GM10248 (cell line): ENCODE results near the gene THUMPD1.

ENCODE experiments used
- CTCF ChIA-PET: fragments of 300-600 bp; sonication (Branson Sonifier 250); formaldehyde crosslinking; extraction: SDS; loops from one replicate; lab custom pipeline; 2021; ENCODE audit warnings: antibody characterized with exemption; lab: Yijun Ruan, JAX
- POLR2A ChIA-PET: fragments of 350-650 bp; sonication (Branson Sonifier 250); formaldehyde crosslinking; extraction: SDS; loops from one replicate; lab custom pipeline; 2020; ENCODE audit warnings: antibody characterized with exemption; lab: Yijun Ruan, JAX
- DNase-seq: peaks from one replicate; pipeline ENCODE4 v3.0.0; 2012; ENCODE audit errors: extremely low spot score
- TF ChIP-seq, protein P1 (sequence below): IDR thresholded peaks from 2 replicates; pipeline ENCODE4 v1.5.1; 2012; ENCODE audit warnings: mild to moderate bottlenecking, low read depth; ENCODE audit errors: extremely low read depth, missing control alignments, control extremely low read depth

THUMPD1 gene, protein sequence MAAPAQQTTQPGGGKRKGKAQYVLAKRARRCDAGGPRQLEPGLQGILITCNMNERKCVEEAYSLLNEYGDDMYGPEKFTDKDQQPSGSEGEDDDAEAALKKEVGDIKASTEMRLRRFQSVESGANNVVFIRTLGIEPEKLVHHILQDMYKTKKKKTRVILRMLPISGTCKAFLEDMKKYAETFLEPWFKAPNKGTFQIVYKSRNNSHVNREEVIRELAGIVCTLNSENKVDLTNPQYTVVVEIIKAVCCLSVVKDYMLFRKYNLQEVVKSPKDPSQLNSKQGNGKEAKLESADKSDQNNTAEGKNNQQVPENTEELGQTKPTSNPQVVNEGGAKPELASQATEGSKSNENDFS

DNA sequence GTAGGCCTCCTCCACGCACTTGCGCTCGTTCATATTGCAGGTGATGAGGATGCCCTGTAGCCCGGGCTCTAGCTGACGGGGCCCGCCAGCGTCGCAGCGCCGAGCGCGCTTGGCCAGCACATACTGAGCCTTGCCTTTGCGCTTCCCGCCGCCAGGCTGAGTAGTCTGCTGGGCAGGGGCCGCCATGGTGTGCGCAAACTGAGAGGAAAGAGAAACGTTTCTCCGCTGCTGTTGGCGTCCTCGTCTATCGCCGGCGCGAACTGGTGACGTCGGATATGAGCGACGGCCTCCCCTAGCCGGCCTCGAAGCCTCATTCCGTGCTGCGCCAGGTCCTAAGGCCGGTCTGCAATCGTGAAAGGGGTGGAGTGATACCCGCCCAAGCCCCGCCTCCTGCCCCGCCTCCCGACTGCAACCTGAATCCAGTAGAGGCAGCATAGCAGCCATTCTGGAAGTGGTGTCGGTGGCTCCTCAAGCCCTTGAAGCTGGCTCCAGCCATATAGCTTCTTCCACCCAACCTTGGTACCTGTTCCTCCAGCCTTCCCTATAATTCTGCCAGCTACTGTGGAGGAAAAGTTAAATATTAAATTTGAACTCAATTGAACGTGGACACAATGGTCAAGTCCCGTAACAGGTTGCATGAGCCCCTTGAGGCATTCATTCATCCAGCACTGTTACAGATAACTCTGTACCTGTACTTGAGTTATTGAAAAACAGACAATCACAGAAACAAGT lies at the start of gene THUMPD1:
Gene THUMPD1, minus strand, starts transcription at position 265 of the 732 bp plus-strand sequence. Its CDS starts 79 bp downstream, at position 186.
- ChIA-PET CTCF (interaction anchor here (1.1 to 1.6 kb wide), 4 partner anchors 9 to 66 kb away, joined by 3 to 11 read pairs (median 4); no protein-coding TSS in a partner anchor), POLR2A (no interaction called here)
- peak; percentile 98 for DNase-seq
- TF ChIP-seq, protein P1, sequence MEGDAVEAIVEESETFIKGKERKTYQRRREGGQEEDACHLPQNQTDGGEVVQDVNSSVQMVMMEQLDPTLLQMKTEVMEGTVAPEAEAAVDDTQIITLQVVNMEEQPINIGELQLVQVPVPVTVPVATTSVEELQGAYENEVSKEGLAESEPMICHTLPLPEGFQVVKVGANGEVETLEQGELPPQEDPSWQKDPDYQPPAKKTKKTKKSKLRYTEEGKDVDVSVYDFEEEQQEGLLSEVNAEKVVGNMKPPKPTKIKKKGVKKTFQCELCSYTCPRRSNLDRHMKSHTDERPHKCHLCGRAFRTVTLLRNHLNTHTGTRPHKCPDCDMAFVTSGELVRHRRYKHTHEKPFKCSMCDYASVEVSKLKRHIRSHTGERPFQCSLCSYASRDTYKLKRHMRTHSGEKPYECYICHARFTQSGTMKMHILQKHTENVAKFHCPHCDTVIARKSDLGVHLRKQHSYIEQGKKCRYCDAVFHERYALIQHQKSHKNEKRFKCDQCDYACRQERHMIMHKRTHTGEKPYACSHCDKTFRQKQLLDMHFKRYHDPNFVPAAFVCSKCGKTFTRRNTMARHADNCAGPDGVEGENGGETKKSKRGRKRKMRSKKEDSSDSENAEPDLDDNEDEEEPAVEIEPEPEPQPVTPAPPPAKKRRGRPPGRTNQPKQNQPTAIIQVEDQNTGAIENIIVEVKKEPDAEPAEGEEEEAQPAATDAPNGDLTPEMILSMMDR, result no peak

DNA sequence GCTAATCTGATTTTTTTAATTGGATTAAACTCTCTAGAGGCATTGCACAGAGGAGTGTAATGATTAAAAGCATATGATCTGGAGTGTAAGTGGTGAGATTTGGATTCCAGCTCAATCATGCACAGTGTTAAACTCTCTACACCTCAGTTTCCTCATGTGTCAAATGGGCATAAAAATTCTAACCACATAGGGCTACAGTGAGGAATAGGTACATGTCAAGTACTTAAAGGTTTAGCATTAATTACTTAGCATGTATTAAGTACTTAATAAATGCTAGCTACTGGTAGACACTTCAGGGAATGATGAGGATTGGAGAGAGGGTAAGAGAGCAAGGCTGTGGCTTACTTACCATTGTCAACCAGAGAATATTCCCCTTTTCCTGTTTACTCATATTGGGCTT lies 47.5 kb upstream of the THUMPD1 start:
- no peak for DNase-seq
- TF ChIP-seq, protein P1, result no peak
- POLR2A ChIA-PET, result no interaction called here
- CTCF ChIA-PET, result interaction anchor here (1.5 to 7.2 kb wide), 2 partner anchors 13 to 25 kb away, joined by 3 to 53 read pairs; partner anchors contain the start of gene ACSM3

DNA sequence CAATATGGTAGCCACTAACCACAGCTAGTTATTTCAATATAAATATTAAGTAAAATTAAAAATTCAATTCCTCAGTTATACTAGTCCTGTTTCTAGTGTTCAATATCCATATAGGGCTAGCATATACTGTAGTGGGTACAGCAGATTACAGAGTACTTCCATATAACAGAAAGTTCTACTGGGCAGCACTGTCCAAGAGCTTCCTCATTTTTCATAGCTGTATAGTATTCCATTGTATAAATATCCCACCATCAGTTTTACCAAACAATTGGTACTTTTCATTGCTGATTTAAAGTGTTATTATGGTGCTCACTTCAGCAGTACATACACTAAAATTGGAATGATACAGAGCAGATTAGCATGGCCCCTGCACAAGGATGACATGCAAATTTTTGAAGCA lies 42.6 kb upstream of the THUMPD1 start:
- ChIA-PET CTCF (interaction anchor here (1.1 to 1.3 kb wide), 3 partner anchors 8 to 297 kb away, joined by 3 to 5 read pairs (median 3); no protein-coding TSS in a partner anchor), POLR2A (no interaction called here)
- DNase-seq, result no peak
- TF ChIP-seq, protein P1, result no peak

DNA sequence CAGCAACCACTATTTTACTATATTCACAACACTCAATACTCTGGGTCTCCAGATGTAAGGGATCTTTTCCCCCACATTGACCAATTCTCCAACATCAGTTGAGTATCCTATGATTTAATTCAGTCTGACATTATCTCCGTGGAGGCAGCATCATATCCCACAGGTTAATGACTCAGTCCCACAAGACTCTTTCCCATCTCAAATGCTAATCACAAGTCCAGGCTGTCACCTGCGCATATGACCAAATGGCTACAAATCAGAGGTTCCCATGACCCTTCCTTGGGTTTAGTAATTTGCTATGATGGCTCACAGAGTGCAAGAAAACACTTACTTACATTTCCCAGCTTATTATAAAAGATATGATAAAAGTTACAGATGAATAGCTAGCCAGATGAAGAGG lies 40.9 kb upstream of the THUMPD1 start:
- TF ChIP-seq, protein P1, result no peak
- ChIA-PET POLR2A (no interaction called here), CTCF (no interaction called here)
- no peak for DNase-seq

DNA sequence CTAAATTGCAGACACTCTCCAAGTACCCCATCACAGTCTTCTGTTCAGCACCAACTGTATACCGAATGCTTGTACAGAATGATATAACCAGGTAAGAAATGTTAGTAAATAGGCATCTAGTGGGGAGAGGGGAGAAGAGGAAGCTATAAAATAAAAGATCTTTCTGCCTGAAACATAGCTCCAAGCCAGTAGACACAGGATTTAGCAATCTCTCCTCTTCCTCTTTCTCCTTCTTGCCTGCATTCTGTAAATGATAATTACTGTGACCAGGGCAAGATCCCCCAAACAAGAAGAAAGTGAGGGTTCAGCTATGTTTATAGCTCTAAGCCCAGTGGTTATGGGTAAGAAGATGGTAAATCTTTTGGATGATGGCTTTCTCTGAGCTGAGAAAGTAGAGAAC lies 40.1 kb upstream of the THUMPD1 start:
- POLR2A ChIA-PET, result no interaction called here
- CTCF ChIA-PET, result interaction anchor here (0.7 kb wide), 1 partner anchor 13 kb away, joined by 3 read pairs; no protein-coding TSS in a partner anchor
- DNase-seq, result no peak
- TF ChIP-seq, protein P1, result no peak

DNA sequence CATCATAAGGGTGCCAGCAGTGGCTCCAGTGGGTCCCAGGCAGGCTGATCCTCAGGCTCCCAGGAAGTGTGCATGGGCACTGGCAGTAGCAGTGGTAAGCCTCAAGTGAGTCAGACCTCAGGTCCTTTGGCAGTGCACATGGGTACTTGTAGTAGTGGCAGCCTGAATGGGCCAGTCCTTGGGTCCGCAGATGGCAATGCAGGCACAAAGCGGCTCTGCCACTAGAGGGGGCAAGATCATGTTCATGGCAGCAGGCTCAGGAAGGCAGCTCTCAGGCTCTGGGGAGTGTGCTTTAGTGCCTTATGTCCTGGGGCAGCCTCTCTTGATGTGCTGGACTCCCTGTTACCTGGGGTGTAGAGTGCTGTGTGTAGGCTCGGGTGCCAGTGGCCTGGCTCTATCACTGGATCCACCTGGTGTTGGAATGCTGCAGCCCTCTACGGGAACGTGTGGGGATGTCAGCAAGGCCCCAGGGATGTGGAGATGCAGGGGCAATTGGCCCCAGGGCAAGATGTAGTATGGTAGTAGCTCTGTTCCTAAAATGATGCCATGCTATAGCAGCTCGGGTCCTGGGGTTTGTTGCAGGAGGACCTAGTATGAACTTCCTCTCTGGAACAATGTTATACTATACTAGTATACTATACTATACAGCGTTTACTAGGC lies 33.2 kb upstream of the THUMPD1 start:
- ChIA-PET POLR2A (no interaction called here), CTCF (interaction anchor here (0.9 to 6.7 kb wide), 10 partner anchors 9 to 382 kb away, joined by 3 to 53 read pairs (median 4); partner anchors contain the start of gene ACSM3)
- peak; percentile 65 for DNase-seq
- TF ChIP-seq, protein P1, result peak; percentile 67
